ENCODE data around the gene ANKRD12. TPM values are rescaled to one million over a fixed set of nuclear protein-coding genes. Genes with fewer than 3 reads are reported as not detected.

ANKRD12 gene
- total RNA-seq, 2 donors from 2014 or later = 22.3 to 32.3 TPM

DNA sequence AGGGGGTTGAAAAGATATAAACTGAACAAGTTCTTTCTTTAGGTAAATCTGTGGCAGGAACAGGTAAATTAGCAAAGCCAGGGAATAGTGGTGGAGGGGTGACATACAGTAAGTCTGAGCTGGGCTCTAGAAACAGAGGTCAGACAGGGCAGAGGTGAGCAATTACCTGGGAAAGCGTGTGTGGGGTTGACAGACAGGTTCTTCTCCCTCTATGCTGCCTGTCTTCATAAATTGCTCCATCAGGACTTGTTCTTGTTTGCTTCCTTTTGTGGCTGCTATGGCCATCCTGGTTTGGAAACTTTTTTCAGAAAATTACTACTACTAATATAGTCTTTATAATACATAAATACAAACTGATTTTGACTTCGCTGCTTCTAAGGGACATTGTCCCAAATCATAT, 3.4 kb upstream of the ANKRD12 start:
- Histone ChIP-seq H3K36me3 (peaks cover 26% of the 10 kb centered on the region), H3K9me3 (no peaks in the 10 kb centered on the region), H3K4me1 (peaks cover 0 to 18% of the 10 kb centered on the region in 2 donors), H3K4me3 (no peak overlapping the region), H3K27me3 (no peaks in the 10 kb centered on the region), H3K27ac (no peak overlapping the region)
- no peak for DNase-seq (ENCODE audit: low spot score)
- TF ChIP-seq, protein P1, sequence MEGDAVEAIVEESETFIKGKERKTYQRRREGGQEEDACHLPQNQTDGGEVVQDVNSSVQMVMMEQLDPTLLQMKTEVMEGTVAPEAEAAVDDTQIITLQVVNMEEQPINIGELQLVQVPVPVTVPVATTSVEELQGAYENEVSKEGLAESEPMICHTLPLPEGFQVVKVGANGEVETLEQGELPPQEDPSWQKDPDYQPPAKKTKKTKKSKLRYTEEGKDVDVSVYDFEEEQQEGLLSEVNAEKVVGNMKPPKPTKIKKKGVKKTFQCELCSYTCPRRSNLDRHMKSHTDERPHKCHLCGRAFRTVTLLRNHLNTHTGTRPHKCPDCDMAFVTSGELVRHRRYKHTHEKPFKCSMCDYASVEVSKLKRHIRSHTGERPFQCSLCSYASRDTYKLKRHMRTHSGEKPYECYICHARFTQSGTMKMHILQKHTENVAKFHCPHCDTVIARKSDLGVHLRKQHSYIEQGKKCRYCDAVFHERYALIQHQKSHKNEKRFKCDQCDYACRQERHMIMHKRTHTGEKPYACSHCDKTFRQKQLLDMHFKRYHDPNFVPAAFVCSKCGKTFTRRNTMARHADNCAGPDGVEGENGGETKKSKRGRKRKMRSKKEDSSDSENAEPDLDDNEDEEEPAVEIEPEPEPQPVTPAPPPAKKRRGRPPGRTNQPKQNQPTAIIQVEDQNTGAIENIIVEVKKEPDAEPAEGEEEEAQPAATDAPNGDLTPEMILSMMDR (IDR thresholded peaks at IDR 0.05) = no peak

DNA sequence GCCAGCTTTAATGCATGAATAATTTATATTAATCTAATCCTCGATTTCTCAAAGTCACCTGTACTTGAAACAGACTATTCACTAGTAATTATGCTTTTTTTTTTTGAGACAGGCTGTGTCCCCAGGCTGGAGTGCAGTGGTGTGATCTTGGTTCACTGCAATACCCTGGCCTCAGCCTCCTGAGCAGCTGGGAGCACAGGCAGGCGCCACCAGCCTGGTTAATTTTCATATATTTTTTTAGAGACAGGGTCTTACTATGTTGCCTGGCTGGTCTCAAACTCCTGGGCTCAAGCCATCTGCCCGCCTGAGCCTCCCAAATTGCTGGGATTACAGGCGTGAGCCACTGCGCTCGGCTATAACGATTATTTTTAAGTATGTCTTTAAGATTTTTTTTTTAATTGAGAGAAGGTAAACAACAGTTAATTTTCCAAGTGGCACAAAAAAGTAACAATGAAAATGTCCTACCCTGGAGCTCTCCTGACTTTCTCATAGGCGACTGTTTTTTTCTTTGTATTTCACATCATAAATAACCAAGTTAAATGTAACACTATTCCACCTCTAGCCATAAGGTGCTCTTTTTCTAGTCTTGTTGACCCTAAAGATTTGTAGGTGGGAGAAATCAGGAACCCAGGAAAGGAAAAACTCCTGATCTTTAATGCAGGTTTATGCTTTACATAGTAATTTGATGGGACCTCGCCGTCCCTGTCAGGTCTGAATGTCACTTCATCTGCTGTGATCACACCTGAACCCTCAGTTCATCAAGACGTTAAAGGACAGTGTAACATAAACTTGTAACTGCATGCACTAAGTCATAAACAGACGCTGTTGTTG, 1.3 kb upstream of the ANKRD12 start:
- H3K4me1 ChIP-seq = peaks cover 0 to 34% of the 10 kb centered on the region in 2 donors
- DNase-seq (ENCODE audit: low spot score) = no peak
- peak overlapping the region; percentile 99 for H3K27ac ChIP-seq
- peak overlapping the region; percentile 81 to 87 for H3K4me3 ChIP-seq
- H3K9me3 ChIP-seq = no peaks in the 10 kb centered on the region
- TF ChIP-seq, protein P1 (IDR thresholded peaks at IDR 0.05) = no peak
- H3K36me3 ChIP-seq = peaks cover 14% of the 10 kb centered on the region
- no peaks in the 10 kb centered on the region for H3K27me3 ChIP-seq

DNA sequence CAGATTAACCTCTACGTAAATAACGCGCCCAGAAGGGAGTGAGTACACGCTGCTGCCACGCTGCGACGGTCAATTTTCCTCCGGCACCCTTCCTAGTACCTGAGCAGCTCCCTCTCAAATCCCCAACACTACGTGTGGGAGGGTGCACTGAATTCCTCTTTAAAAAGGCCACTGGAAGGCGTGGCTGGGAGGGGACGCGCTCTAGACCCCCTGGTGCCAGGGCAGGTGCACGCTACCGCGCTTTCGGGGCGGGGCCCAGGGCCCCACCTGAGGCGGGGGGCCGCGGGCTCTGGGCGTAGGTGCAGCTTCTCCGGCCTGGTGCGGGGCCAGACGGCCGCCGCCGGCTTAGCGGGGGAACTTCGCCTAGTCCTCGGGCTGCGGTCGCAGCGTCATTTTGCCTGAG, 668 bp upstream of the ANKRD12 start:
- peaks cover 0 to 38% of the 10 kb centered on the region in 2 donors for H3K4me1 ChIP-seq
- peak overlapping the region; percentile 81 to 87 for H3K4me3 ChIP-seq
- H3K9me3 ChIP-seq = no peaks in the 10 kb centered on the region
- no peak for DNase-seq (ENCODE audit: low spot score)
- H3K27ac ChIP-seq = peak overlapping the region; percentile 99
- H3K27me3 ChIP-seq = no peaks in the 10 kb centered on the region
- TF ChIP-seq, protein P1 (IDR thresholded peaks at IDR 0.05) = no peak
- peaks cover 14% of the 10 kb centered on the region for H3K36me3 ChIP-seq

DNA sequence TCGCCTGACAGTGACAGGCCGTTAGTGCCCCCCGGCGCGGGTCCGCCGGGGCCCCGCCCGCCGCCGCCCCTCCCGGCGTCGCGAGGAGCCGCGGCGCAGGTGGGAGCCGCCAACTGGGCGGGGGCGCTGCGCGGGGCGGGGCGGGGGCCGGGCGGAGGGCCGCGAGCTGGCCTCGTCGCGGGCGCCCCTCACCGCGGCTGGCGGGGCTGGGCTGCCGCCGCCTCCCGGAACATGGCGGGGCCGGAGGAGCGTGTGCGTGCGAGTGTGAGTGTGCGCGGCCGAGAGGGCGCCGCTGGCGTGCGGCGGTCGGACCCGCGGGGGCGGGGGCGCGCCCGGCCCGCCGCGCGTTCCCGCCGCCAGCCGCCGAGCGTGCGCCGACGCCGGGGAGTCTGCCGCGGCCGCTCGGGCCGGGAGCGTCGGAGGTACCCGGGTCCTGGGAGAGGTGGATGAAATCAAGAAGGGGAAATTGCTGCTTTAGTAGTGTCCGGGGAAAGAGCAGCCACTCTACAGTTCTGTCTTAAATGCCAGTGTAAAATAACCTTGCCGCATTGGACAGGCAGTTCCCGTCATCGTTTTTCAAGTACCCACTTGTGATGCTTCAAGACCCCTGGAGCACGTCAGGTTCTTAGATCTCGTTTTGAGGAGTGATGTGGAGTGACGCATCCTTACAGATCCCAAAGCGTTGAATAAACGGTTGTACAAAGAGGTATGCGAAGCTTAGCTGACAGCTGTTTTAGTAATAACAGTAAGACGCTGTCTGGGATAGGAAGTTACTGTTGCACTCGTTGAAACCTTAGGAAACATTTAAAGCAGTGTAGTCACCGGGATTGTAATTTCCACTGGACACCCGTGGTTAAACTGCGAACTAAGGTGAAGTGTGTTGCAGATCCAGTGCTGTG, 836 bp downstream of the ANKRD12 start:
- Histone ChIP-seq H3K27me3 (no peaks in the 10 kb centered on the region), H3K4me3 (peak overlapping the region; percentile 81 to 87), H3K9me3 (no peaks in the 10 kb centered on the region), H3K4me1 (peaks cover 0 to 53% of the 10 kb centered on the region in 2 donors), H3K27ac (peak overlapping the region; percentile 99), H3K36me3 (peaks cover 14% of the 10 kb centered on the region)
- no peak for DNase-seq (ENCODE audit: low spot score)
- TF ChIP-seq, protein P1 (IDR thresholded peaks at IDR 0.05) = no peak

DNA sequence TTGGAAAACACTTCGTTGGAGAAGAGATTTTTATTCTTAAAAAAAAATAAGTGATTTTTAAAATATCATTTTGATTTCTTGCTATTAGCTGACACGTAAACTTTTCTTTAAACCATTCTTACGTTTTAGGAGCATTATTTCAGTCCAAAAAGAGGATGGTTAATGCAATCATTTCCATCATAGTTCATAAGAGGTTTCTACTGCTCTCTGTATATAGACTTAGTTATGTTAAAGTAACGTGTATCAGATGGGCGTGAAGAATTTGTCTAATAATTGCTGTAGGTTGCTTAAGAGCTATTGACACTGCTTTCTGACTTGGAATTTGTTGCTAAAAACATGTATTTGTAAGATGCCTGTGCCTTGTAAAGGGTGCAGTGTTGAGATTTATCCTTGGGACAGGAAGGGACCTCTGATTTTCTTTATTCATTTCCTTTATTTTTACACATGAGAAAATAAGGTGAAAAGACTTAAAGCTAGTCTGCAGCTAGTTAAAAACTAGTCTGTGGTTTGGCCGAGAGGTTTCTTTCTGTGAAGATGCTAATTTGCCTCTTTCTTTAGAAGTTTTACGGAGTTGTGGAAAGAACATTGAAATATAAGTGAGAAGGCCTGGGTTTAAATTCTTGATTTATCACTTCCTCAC, 2.9 kb downstream of the ANKRD12 start:
- Histone ChIP-seq H3K36me3 (peaks cover under 1% of the 10 kb centered on the region), H3K27me3 (no peaks in the 10 kb centered on the region), H3K9me3 (no peaks in the 10 kb centered on the region), H3K4me3 (peak overlapping the region in 1 of 2 donors; percentile 7), H3K27ac (peak overlapping the region; percentile 31 to 99), H3K4me1 (peaks cover 0 to 54% of the 10 kb centered on the region in 2 donors)
- TF ChIP-seq, protein P1 (IDR thresholded peaks at IDR 0.05) = no peak
- no peak for DNase-seq (ENCODE audit: low spot score)

Data from right atrium auricular region (tissue), 2 donors.